Measurements from ENCODE around the gene LDLRAD1. TPM values are rescaled to one million over a fixed set of nuclear protein-coding genes. Genes with fewer than 3 reads are reported as not detected.

Gene LDLRAD1
- total and polyA plus RNA-seq, 2 experiments from 2014 or later = not detected

DNA sequence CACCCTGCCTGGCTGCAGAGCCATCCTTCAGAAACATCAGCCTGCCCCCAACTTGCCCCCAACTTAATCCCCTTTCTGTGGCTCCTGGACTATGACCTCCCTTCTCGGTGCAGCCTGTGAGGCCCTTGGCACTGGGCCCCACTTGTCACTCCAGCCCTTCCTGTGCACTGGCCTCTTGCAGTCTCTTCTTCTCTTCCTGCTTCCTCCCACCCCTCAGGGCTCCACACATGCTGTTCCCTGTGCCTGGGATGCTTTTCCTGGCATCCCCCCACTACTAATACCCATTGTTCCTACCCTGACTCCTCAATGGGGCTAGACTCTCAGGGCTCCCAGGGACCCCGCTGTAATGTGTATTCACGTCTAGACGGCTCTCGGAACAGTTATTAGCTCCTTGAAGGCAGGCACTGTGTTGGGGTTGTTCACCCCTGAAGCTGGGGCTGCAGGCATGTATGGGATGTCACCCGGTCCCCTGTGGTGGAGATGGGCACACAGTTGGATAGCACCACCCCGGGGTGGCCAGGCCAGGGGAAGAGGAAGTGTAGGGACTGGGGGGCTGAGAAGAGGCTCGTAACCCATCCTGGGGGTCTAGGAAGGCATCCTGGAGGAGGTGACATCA lies 4.5 kb downstream of the LDLRAD1 start:
- Histone ChIP-seq H3K4me3 (no peak overlapping the region), H3K4me1 (ENCODE audit: low read depth) (no peaks in the 10 kb centered on the region), H3K27ac (no peak overlapping the region), H3K27me3 (no peaks in the 10 kb centered on the region), H3K9me3 (ENCODE audit: low read depth) (no peaks in the 10 kb centered on the region), H3K36me3 (no peaks in the 10 kb centered on the region)
- no peak for TF ChIP-seq CTCF (IDR thresholded peaks at IDR 0.05; ENCODE audit: low read depth, low read length)
- DNase-seq (ENCODE audit: low read depth in 1 of 2, low spot score in 1 of 2) = no peak

DNA sequence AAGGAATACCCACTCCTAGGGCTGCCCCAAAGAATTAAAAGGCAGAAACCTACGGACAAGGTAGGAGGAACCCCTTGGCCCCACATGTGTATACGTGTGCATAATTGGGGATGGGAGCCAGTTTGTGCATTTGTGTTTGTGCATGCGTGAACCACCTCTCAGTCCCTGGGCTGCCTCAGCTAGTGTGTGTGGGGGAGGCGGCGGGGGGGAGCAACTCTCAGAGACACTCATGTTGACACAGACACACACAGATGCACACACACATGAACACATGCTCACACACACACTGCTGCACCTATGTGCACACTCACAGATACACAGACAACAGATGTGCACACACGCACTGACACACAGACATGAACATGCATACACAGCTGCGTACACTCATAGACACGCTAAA lies 5.1 kb downstream of the LDLRAD1 start:
- no peak for DNase-seq (ENCODE audit: low read depth in 1 of 2, low spot score in 1 of 2)
- H3K27ac ChIP-seq = no peak overlapping the region
- H3K4me3 ChIP-seq = no peak overlapping the region
- no peak for TF ChIP-seq CTCF (IDR thresholded peaks at IDR 0.05; ENCODE audit: low read depth, low read length)
- no peaks in the 10 kb centered on the region for H3K4me1 ChIP-seq (ENCODE audit: low read depth)
- no peaks in the 10 kb centered on the region for H3K27me3 ChIP-seq
- H3K36me3 ChIP-seq = no peaks in the 10 kb centered on the region
- H3K9me3 ChIP-seq (ENCODE audit: low read depth) = no peaks in the 10 kb centered on the region

GRCh38 chr1:54012008-54012325 lies 6.0 kb downstream of the LDLRAD1 start:
- H3K36me3 ChIP-seq = no peaks in the 10 kb centered on the region
- no peaks in the 10 kb centered on the region for H3K27me3 ChIP-seq

GRCh38 chr1:54011316-54012007 lies 6.5 kb downstream of the LDLRAD1 start:
- Histone ChIP-seq H3K4me3 (no peak overlapping the region), H3K4me1 (ENCODE audit: low read depth) (no peaks in the 10 kb centered on the region), H3K36me3 (no peaks in the 10 kb centered on the region), H3K27me3 (no peaks in the 10 kb centered on the region), H3K27ac (no peak overlapping the region), H3K9me3 (ENCODE audit: low read depth) (no peaks in the 10 kb centered on the region)
- no peak for TF ChIP-seq CTCF (IDR thresholded peaks at IDR 0.05; ENCODE audit: low read depth, low read length)
- no peak for DNase-seq (ENCODE audit: low read depth in 1 of 2, low spot score in 1 of 2)

More at GRCh38 chr1:54012008-54012325, 6.0 kb downstream of the LDLRAD1 start:
- no peak overlapping the region for H3K27ac ChIP-seq
- no peak for TF ChIP-seq CTCF (IDR thresholded peaks at IDR 0.05; ENCODE audit: low read depth, low read length)
- H3K4me1 ChIP-seq (ENCODE audit: low read depth) = no peaks in the 10 kb centered on the region
- H3K4me3 ChIP-seq = no peak overlapping the region
- DNase-seq (ENCODE audit: low read depth in 1 of 2, low spot score in 1 of 2) = no peak
- H3K9me3 ChIP-seq (ENCODE audit: low read depth) = no peaks in the 10 kb centered on the region

- TF ChIP-seq CTCF (IDR thresholded peaks at IDR 0.05; ENCODE audit: low read depth, low read length) = no peak
- DNase-seq (ENCODE audit: low read depth in 1 of 2, low spot score in 1 of 2) = no peak
- Histone ChIP-seq H3K4me3 (no peak overlapping the region), H3K9me3 (ENCODE audit: low read depth) (no peaks in the 10 kb centered on the region), H3K4me1 (ENCODE audit: low read depth) (no peaks in the 10 kb centered on the region), H3K27me3 (no peaks in the 10 kb centered on the region), H3K27ac (no peak overlapping the region), H3K36me3 (no peaks in the 10 kb centered on the region)
These were observed 7.4 kb downstream of the LDLRAD1 start for GRCh38 chr1:54010415-54011117.
